NCI-H524 (cell line): ENCODE measurements around the gene SLC17A7.
"Not testable (repeated sequence)": the region's sequence is repeated elsewhere in the genome, so short reads cannot be mapped to it uniquely, and the experiment has no call there.

Experiments
- DNase-seq, 2 experiments: peaks; one replicate each; lab custom pipeline; 2025; lab: John Stamatoyannopoulos, UW

The SLC17A7 gene

DNA sequence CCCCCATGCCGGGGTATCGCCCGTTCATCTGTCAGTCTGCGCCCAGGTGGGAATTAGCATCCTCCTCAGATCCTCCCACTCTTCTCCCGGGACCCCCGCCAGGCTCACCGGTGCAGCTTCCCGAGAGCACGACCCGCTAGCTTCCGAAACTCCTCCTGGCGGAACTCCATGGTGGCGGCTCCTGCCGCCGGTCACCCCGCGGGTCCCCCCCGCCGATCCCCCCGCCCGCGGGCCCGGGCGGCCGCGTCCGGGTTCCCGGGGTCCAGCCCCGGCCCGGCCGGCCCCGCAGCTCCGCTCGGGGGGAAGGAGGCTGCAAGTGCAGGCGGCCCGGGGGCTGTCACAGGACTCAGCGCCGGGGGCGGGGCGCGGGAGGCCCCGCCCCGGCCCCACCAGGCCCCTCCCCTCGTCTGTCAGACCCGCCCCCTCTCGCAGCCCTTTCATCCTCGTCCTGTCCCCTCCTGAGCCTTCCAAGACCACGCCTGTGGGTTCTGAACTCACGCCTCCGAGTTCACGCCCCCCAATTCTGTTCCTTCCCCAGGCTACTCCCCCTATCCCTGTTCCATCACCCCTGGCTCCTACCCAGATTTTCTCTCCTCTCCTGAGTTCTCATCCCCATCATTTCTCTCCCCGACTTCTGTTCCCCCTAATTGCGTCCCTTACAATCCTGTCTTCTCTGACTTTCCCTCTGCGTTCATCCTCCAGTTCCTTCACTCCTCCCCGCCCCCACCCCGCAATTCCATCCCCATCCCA, at the start of gene SLC17A7:
TSS of gene SLC17A7 (minus strand) at position 318 of the 750 bp plus-strand sequence. CDS start at position 170, 148 bp downstream.
- peak; percentile 75 to 86 for DNase-seq

DNA sequence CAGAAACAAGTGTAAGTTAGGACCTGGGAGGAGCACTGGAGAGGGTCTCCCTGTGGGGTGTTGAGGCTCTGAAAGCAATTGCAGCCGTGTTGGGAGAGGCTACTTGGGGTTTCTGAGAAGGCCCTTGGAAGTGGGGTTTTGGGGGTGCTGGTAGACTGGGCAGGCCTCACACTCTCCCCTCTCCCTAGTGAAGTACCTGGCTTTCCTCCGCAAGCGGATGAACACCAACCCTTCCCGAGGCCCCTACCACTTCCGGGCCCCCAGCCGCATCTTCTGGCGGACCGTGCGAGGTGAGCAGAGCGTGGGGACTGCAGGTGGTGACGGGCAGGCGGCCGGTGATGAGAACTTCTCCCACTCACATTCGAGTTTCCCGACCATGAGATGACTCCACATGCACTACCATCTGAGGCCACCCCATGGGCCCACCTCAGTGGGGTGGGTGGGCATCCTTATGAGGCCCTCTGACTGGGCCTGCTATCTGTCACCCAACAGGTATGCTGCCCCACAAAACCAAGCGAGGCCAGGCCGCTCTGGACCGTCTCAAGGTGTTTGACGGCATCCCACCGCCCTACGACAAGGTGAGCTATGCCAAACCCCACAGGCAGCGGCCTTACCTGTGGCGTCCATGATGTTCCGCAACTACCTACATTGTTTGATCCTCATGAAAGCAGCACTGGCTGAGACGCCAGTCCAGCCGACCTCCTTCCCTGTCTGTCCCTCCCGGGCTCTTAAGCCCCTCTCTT, 49.1 kb upstream of the SLC17A7 start:
- no peak for DNase-seq

DNA sequence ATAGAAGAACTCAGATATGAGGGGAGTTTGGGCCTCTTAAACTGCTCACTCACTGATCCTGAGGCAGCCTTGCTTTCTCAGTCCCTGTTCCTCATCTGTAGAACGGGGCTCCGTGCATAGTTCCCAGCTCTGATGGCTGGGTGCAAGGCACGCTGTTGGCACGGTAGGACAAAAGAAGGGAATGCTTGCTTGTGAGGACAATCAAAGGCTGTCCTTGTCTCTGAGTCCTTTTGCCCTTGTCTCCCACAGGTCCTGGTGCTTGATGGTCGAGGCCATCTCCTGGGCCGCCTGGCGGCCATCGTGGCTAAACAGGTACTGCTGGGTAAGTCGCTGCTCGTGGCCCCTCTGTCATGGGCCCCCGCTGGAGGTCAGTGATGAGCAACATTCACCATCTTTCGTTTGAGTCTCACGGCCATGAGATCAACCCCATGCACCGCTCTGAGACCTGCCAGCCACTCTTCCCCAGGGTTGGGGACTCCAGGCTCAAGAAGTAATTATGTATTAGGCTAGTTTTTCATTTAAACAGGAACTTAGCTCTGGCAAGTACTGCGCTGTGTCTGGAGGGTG, 48.4 kb upstream of the SLC17A7 start:
- DNase-seq, result no peak

DNA sequence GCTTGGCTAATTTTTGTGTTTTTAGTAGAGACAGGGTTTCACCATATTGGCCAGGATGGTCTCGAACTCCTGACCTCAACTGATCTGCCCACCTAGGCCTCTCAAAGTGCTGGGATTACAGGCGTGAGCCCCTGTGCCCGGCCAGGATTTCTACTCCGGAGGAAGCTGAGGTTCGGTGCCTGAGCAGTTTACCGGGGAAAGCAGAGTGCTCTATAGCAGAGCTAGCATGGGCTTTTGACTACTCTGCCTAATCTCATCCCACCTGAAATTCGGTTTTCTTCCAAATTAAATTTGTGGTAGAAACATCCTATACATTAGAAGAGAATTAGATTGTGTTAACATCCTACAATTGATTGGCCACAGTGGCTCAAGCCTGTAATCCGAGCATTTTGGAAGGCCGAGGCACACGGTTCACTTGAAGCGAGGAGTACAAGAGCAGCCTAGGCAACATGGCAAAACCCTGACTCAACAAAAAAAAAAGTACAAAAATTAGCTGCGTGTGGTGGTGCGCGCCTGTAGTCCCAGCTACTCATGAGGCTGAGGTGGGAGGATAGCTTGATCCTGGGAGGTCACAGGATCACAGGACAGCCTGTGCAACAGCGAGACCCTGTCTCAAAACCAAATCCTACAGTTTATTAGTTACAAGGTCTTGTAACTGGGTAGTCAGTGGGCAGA, 47.7 kb upstream of the SLC17A7 start:
- DNase-seq, result no peak

DNA sequence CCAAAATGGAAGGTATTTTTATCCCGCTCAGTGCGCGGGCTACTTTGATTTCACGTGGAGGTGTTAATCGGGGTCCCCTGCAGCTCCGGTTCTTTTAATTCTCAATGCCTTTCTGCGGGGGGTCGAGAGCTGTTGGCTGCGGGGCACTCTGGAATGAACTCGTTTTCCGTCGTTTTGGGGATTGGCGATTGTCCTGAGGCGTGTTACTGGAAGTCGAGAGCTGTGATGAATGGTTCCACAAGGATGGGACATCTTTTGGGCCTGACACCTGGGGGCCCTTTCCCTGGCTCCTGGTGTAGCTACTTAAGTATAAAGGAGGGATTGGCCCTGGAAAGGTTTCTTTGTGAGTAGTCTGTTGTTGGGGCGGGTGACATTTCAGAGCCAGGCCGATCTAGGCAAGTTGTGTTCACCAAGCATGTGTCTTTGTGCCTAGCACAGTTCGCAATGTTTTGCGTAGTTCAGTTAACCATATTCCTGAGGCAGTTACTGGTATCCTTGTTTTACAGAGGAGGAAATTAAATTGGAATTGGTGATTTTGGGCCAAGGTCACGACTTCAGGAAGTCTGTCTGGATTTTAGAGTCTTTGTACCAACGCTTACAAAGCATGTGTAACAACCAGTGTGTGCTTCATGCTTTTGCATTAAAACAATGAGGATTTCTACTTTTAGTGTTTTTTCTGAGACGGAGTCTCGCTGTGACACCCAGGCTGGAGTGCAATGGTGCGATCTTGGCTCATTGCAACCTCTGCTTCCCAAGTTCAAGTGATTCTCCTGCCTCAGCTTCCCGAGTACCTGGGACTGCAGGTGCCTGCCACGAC, 46.9 kb upstream of the SLC17A7 start:
- no peak for DNase-seq

DNA sequence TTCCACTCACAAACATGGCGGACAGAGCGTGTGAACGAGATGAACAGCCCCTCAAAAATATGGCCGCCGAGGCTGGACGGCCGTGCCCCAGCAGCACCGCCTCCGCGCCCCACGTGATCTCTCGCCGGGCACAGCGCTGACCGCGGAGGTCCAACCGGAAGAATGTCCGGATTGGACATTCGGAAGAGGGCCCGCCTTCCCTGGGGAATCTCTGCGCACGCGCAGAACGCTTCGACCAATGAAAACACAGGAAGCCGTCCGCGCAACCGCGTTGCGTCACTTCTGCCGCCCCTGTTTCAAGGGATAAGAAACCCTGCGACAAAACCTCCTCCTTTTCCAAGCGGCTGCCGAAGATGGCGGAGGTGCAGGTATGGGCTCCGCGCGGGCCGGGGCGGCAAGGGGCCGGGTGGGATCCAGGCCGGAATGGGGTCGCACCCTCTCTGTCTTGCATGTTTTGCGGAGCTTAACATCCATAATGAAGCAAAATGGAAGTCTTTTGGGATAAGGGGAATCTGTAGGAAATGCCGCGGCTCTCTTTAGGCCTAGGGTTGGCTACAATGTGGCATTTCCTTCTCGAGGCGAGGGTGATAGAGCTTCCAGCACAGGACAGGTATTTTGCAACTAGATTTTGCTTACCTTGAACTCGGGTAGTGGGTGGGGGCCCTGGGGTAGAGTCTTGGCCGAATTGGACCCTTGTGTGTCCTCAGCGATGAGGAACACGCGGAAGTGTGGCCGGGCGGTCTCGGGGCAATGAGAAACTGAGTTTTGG, 46.1 kb upstream of the SLC17A7 start, which contains the start of gene RPL13A:
TSS of gene RPL13A (plus strand) at position 332 of the 769 bp plus-strand sequence. CDS start at position 354, 22 bp downstream.
- peak; percentile 99 to 100 for DNase-seq

DNA sequence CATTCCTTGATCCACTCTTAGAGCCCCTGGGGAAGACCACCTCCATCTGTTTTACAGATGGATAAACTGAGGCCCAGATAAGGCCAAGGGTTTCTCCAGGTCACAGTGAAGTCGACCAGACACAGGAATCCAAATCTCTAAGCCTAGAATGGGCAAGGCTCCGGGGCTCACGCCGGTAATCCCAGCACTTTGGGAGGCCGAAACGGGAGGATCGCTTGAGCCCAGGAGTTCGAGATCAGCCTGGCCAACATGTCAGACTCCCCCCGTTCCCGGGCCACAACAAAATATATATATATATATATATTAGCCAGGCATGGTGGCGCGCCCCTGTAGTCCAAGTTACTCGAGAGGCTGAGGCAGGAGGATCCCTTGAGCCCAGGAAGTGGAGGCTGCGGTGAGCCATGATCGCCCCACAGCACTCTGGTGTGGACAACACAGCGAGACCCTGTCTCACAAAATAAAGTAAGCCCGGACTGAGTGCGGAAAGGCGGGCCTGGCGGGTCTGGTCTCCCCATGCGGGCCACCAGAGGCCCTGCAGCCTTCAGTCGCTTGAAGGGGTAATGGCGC, 45.5 kb upstream of the SLC17A7 start:
- no peak for DNase-seq

DNA sequence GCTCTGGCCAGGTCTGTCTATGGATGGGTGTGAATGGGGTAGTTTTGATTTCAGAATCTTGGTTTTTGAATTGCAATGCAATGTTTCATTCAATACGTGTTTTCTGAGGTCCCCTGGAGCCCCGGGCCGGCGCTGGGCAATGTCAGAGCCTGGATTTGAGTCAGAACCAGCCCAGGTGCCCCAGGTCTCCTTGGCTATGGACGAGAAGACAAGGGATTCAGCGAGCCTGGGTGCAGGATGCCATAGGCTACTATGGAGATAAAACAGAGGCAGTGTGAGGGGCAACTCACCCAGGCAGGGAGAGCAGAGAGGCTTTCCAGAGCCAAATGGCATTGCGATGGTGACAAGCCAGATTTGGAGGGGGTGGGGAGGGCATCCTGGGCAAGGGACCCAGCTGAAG, 44.9 kb upstream of the SLC17A7 start:
- no peak for DNase-seq

DNA sequence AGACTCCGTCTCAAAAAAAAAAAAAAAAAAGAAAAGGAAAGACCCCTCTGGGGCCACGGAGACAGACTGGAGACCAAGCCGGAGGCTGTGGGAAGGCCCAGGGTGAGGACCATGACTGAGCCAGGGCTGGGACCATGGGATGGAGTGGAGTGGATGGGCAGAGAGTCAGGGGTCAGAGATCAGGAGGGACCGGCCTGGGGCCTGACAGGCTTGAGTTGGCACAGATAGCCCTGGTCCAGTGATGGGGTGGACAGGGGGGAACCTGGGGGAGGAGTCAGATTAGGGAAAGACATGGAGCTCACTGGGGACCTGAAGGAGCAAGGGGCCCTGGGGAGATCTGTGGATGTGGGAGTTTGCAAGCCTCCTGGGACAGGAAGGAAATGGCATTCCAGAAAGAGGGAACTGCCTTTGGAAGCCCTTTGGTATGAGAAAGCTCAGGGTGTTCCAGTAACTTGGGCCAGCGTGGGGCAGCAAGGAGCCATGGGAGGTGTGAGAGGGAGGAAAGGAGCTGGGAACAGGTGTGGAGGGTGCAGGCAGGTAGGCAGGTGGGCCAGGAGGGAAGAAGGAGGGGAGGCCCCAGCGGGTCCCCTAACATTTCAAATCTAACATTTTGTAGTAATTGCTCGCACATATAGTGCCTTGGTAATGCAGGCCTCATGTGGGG, 39.8 kb upstream of the SLC17A7 start:
- no peak for DNase-seq

DNA sequence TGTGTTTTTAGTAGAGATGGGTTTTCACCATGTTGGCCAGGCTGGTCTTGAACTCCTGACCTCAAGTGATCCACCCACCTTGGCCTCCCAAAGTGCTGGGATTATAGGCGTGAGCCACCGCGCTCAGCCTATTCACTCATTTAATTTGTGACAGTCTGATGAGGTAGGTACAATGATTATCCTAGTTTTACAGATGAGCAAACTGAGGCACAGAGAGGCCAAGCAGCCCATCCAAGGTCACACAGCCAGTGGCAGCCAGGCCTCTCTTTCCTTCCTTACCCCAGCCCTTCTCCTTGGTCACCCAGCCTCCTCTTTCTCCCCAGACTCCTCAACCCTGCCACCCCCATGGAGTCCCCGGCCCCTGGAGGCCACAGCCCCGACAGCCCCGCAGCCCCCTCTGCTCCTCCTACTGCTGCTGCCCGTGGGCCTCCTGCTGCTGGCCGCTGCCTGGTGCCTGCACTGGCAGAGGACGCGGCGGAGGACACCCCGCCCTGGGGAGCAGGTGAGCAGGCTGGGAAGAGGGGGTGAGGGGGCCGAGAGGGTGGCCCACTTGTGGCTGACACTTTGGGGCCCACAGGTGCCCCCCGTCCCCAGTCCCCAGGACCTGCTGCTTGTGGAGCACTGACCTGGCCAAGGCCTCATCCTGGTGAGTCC, 38.8 kb upstream of the SLC17A7 start:
- no peak for DNase-seq

DNA sequence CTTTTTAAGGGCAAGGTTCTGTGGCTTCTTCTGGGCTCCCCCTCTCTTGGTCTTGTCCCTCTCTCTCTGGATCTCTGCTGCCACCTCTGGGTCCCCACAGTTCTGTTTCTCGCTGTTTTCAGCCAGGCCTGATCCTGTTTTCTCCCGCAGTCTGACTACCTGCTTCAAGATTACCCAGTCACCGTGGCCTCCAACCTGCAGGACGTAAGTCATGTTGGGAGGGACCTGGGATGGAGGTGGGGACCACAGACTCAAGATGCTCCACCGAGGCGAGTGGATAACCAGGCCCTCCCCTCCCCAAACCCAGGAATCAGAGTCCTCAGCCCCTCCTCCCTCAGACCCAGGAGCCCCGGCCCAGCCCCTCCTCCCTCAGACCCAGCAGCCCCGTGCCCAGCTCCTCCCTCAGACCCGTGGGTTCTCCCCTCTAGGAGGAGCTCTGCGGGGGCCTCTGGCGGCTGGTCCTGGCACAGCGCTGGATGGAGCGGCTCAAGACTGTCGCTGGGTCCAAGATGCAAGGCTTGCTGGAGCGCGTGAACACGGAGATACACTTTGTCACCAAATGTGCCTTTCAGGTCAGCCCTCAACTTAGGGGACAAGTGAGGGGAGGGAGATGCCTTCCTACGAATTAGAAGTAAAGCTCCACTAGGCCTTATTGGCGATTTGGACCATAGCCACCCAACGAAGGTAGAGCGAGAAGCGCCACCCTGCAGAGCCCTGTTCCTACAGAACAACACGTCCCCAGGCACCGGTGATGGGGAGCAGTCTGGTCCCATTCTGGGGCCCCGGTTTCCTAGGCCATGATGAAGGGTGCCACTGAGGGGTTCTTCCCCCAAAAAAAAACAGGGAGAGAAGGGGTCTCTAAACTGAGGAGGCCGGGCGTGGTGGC, 34.9 kb upstream of the SLC17A7 start:
- DNase-seq, result peak; percentile 49 to 63

DNA sequence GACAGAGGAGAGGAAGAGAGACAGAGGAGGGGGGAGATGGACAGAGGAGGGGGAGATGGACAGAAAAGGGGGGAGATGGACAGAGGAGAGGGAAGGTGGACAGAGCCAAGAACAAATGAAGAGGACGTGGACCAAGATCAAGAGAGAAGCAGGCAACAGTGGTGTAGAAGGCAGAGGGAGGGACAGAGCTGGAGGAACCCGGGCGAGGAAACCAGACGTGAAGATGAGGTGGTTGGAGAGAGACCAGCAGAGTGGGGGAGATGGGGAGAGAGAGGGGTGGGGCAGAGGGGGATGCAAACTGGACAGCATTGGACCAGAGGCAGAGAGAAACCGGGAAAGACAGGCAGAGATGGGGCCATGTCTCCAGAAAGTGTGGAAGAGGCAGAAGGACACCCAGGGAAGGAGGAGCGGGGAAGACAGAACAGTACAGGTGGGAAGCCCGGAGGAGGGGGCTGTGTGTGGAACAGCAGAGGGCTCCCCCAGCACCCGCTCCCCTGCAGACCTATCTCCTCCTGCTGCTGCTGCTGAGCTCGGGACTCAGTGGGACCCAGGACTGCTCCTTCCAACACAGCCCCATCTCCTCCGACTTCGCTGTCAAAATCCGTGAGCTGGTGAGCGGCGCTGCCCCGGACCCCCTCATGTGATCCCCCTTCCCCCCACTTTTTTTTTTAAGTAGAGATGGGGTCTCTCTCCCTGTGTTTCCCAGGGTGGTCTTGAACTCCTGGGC, 34.0 kb upstream of the SLC17A7 start:
- no peak for DNase-seq

DNA sequence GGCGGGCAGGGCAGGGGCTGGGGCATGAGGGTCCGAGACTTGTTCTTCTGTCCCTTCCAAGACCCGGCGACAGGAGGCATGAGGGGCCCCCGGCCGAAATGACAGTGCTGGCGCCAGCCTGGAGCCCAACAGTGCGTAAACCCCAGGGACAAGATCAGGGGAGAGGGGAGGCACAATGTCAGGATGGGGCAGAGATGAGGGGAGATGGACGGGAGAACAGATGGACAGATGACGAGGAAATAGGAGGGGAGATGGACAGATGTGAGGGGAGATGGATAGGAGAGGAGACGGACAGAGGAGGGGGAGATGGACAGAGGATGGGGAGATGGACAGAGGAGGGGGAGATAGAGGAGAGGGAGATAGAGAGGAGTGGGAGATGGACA, 33.2 kb upstream of the SLC17A7 start:
- no peak for DNase-seq

DNA sequence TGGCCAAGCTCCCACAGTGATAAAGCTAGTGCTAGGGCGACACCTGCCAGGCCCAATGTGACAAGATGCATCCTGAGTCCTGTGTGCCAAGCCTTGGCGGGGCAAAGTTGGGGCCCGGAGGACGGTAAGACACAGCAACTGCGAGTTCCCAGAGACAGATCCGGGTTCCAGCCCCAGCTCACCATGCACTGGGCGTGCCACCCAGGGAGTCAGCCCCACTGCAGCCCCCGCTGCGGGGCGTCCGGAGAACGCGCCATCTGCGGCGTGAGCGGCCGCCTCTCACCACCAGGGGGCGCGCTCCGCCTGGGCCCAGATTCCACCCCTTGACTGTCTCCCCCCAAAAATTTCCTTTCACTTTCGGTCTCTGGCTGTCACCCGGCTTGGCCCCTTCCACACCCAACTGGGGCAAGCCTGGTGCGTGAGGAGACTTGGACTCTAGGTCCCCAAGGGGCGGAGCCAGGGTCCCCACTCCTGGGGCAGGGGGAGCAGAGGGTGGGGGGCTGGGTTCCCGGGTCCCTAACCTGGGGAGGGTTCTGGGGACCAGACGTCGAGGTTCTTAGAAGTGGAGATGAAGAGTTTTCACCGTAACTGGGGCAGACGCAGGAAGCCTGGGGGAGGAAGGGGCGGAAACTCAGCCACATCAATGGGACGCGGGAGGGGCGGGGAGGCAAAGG, 32.7 kb upstream of the SLC17A7 start, which contains the start of gene FLT3LG:
TSS of gene FLT3LG (plus strand) at position 348 of the 674 bp plus-strand sequence. CDS start 425 bp downstream, outside the sequence.
- peak; percentile 24 to 71 for DNase-seq

DNA sequence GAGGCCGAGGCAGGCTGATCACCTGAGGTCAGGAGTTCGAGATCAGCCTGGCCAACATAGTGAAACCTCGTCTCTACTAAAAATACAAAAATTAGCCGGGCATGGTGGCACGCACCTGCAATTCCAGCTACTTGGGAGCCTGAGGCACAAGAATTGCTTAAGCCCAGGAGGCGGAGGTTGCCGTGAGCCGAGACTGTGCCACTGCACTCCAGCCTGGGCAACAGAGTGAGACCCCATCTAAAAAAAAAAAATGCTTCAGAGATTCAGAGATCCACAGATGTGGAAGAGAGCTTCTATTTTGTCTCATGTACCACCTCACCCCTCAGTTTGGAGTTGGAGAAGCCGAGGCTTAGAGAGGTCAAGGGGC, 32.2 kb upstream of the SLC17A7 start:
- not testable (repeated sequence) for DNase-seq

DNA sequence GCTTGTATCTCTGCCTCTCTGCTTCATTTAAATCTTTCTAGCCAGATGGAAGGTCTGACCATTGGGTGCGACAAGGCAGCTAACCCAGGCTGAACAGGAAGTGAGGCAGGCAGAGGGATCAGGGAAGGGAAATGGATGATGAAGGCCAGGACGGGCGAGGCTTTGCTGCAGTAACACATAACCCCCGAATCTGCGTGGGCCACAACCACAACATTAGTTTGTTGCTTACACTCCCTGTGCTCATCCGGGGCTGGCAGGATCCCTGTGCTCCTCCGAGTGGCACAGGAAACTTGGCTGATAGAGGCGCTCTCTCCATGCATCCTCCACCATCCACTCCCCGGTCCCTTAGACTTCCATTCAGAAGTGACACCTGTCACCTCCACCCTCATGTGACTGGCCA, 31.6 kb upstream of the SLC17A7 start:
- DNase-seq, result no peak

DNA sequence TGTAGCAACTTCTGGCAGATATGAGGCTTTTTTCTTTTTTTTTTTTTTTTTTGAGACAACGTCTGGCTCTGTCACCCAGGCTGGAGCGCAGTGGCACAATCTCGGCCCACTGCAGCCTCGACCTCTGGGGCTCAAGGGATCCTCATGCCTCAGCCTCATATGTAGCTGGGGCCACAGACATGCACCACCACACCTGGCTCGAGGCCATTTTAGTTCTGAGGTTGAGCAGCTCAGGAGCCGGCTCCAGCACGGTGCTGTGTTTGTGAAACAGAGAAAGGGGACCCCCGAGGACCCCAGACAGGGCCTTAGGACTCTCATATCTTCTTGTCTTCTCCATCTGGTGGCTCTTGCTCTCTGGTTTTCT, 29.3 kb upstream of the SLC17A7 start:
- DNase-seq, result no peak
